NB4 (cell line): ENCODE measurements around the gene SLC48A1.

Source experiments
- DNase-seq: peaks from one replicate; pipeline ENCODE4 v3.0.0; 2010; ENCODE audit warnings: low read depth
- H3K4me3 ChIP-seq: one replicate; pipeline ENCODE4 v1.5.1; 2011; ENCODE audit warnings: mild to moderate bottlenecking, low read depth, low read length, moderate library complexity
- MAX ChIP-seq: IDR thresholded peaks from 2 replicates; pipeline ENCODE4 v1.6.1; 2011; ENCODE audit warnings: low read depth, low read length
- MYC ChIP-seq: IDR thresholded peaks from 2 replicates; pipeline ENCODE4 v1.6.1; 2011; ENCODE audit warnings: low read depth, low read length
- POLR2A ChIP-seq: IDR thresholded peaks from 2 replicates; pipeline ENCODE4 v1.6.1; 2011; ENCODE audit warnings: mild to moderate bottlenecking; ENCODE audit not compliant: insufficient read length; ENCODE audit errors: extremely low read depth
- TF ChIP-seq, protein P1 (sequence below): IDR thresholded peaks from one replicate; pipeline ENCODE4 v1.5.1; 2012; ENCODE audit warnings: low read depth, low read length

Gene SLC48A1

GRCh38 chr12:47731723-47732122 is 41.3 kb upstream of the SLC48A1 start:
- no peak overlapping the region for H3K4me3 ChIP-seq
- DNase-seq, result no peak
- TF ChIP-seq POLR2A, result no peak
- TF ChIP-seq, protein P1, sequence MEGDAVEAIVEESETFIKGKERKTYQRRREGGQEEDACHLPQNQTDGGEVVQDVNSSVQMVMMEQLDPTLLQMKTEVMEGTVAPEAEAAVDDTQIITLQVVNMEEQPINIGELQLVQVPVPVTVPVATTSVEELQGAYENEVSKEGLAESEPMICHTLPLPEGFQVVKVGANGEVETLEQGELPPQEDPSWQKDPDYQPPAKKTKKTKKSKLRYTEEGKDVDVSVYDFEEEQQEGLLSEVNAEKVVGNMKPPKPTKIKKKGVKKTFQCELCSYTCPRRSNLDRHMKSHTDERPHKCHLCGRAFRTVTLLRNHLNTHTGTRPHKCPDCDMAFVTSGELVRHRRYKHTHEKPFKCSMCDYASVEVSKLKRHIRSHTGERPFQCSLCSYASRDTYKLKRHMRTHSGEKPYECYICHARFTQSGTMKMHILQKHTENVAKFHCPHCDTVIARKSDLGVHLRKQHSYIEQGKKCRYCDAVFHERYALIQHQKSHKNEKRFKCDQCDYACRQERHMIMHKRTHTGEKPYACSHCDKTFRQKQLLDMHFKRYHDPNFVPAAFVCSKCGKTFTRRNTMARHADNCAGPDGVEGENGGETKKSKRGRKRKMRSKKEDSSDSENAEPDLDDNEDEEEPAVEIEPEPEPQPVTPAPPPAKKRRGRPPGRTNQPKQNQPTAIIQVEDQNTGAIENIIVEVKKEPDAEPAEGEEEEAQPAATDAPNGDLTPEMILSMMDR, result no peak
- TF ChIP-seq MAX, result no peak
- no peak for TF ChIP-seq MYC

DNA sequence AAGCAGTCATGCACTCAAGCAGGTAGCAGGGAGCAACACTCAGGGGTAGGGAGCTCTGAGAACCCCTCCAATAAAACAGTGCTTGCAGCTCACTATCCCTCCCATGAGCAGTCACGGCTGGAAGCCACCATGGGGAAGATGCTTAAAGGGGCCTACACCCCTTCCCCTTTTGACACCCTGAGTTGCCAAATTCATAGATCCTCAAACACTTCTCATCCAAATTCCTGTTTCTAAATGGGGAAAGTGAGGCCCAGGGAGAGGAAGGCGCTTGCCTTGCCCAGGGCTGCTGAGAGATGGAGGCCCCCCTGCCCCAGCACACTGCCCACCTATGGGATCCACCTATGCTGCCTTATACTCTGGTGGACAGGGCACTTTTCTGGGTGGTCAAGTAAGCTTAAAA is 40.5 kb upstream of the SLC48A1 start:
- H3K4me3 ChIP-seq, result no peak overlapping the region
- no peak for DNase-seq
- TF ChIP-seq MYC (no peak), MAX (no peak), POLR2A (no peak)
- TF ChIP-seq, protein P1, result no peak

GRCh38 chr12:47733142-47733541 is 39.9 kb upstream of the SLC48A1 start:
- TF ChIP-seq MAX, result no peak
- no peak for TF ChIP-seq MYC
- TF ChIP-seq, protein P1, result no peak
- TF ChIP-seq POLR2A, result no peak
- no peak for DNase-seq
- H3K4me3 ChIP-seq, result no peak overlapping the region

DNA sequence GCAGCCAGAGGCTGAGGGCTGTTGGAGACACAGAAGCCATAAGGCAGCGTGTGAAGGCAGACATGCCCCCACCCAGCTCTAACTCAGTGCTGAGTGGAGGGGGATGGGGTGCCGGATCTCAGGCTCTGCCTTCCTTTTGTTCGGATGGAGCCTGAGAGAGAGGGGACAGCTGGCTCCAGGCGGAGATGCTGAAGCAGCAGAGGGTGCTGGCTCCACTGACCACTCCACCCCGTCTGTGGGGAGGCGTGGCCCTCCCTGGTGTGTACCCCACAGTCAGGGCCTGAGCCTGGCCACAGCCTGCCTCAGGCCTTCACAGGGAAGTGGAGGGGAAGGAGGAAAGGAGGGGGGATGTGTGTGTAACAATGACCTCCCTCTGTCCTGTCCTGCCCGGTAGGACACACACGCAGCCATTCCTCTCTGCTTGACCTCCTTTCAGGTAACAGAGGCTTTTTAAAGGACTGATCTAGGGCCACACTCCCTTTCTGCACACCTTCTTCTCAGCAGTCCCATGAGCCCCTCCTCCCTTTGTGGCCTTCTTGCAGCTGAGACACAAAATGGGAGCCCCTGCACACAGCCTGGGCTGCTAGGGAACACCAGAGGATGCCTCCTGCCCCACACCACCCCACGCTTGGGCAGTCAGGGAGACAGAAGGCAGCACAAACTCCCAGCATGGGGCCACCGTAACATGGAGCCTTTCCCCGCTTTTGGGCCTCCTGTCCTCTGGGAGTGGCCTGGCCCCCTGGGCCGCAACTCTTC is 38.1 kb upstream of the SLC48A1 start:
- no peak overlapping the region for H3K4me3 ChIP-seq
- TF ChIP-seq MAX (no peak), MYC (no peak), POLR2A (no peak)
- TF ChIP-seq, protein P1, result no peak
- DNase-seq, result no peak

- no peak overlapping the region for H3K4me3 ChIP-seq
- no peak for DNase-seq
- TF ChIP-seq POLR2A, result no peak
- no peak for TF ChIP-seq MYC
- TF ChIP-seq, protein P1, result no peak
- TF ChIP-seq MAX, result no peak
Observed at GRCh38 chr12:47735649-47736048, 37.4 kb upstream of the SLC48A1 start.
